PC-3 (cell line): ENCODE data around the gene ABHD14A.

Source experiments
- EZH2 ChIP-seq: fragments of 300-600 bp; sonication (generic); IDR thresholded peaks from one replicate; pipeline ENCODE4 v1.6.1; 2017; ENCODE audit warnings: antibody characterized with exemption, mild to moderate bottlenecking, low read length; ENCODE audit not compliant: unreplicated experiment
- EZH2phosphoT487 ChIP-seq: fragments of 300-600 bp; sonication (generic); IDR thresholded peaks from 2 replicates; pipeline ENCODE4 v1.6.1; 2018; ENCODE audit warnings: mild to moderate bottlenecking, antibody characterized with exemption, low read length, borderline replicate concordance
- TF ChIP-seq, protein P1 (sequence below): fragments of 300-600 bp; sonication (generic); conservative IDR thresholded peaks from 2 replicates; pipeline ENCODE4 v1.5.1; 2017; ENCODE audit warnings: antibody characterized with exemption, low read depth, mild to moderate bottlenecking, low read length

DNA sequence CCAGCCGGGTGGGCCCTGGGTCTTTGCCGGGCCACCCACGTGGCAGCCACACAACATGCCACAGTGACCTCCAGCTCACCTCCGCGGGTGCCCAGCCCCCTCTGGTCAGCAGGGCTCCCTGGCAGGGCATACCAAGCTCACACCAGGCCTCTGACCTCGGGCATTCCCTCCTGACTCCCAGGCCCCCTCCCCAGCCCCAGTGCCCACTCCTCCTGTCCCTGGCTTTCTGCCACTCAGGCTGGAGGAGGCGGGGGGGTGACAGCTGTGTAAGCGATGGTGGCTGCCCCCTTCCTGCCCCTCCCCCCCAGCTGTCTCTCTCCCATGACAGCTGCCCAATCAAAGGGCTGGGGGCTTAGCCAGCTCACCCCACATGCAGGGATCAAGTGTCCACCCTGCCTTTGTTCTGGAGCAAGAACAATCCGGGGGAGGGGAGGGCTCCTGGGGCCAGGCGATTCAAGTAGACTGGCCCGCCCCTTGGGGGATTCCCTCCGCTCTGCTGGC is 10.9 kb upstream of the ABHD14A start:
- TF ChIP-seq, protein P1, sequence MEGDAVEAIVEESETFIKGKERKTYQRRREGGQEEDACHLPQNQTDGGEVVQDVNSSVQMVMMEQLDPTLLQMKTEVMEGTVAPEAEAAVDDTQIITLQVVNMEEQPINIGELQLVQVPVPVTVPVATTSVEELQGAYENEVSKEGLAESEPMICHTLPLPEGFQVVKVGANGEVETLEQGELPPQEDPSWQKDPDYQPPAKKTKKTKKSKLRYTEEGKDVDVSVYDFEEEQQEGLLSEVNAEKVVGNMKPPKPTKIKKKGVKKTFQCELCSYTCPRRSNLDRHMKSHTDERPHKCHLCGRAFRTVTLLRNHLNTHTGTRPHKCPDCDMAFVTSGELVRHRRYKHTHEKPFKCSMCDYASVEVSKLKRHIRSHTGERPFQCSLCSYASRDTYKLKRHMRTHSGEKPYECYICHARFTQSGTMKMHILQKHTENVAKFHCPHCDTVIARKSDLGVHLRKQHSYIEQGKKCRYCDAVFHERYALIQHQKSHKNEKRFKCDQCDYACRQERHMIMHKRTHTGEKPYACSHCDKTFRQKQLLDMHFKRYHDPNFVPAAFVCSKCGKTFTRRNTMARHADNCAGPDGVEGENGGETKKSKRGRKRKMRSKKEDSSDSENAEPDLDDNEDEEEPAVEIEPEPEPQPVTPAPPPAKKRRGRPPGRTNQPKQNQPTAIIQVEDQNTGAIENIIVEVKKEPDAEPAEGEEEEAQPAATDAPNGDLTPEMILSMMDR = no peak
- TF ChIP-seq EZH2 (no peak), EZH2phosphoT487 (no peak)
